MCF 10A (cell line): ENCODE data around the gene EPHB4. TPM values are rescaled to one million over a fixed set of nuclear protein-coding genes. Genes with fewer than 3 reads are reported as not detected.

ENCODE experiments used
- BruUV-seq: library from RNA; stranded (reverse); fragments of 400-500 nt; replicated peaks from 2 replicates; lab custom pipeline; 2021; lab: Mats Ljungman, UMichigan
- CTCF ChIA-PET: fragments of 300-600 bp; sonication (Branson Sonifier 250); formaldehyde crosslinking; extraction: SDS; loops from one replicate; lab custom pipeline; 2021; ENCODE audit warnings: antibody characterized with exemption, inconsistent platforms; lab: Yijun Ruan, JAX
- POLR2A ChIA-PET: fragments of 300-600, 350-650 bp; sonication (Branson Sonifier 250); formaldehyde crosslinking; extraction: SDS; loops from one replicate; lab custom pipeline; 2020; ENCODE audit warnings: antibody characterized with exemption, inconsistent platforms; lab: Yijun Ruan, JAX
- DNase-seq: peaks from one replicate; pipeline ENCODE4 v3.0.0-alpha.2; 2018; ENCODE audit not compliant: unreplicated experiment
- H3K27ac Mint-ChIP-seq: one replicate; pipeline ENCODE4 v1.8.0; 2022; ENCODE audit warnings: mild to moderate bottlenecking, low read depth, mixed read lengths; ENCODE audit not compliant: unreplicated experiment
- H3K27me3 Mint-ChIP-seq: one replicate; pipeline ENCODE4 v1.8.0; 2022; ENCODE audit warnings: mixed read lengths; ENCODE audit not compliant: insufficient read depth, unreplicated experiment
- H3K36me3 Mint-ChIP-seq: one replicate; pipeline ENCODE4 v1.8.0; 2022; ENCODE audit warnings: mild to moderate bottlenecking, moderate library complexity, mixed read lengths; ENCODE audit not compliant: insufficient read depth, unreplicated experiment
- H3K4me1 Mint-ChIP-seq: one replicate; pipeline ENCODE4 v1.8.0; 2022; ENCODE audit warnings: mixed read lengths; ENCODE audit not compliant: insufficient read depth, unreplicated experiment
- H3K4me3 Mint-ChIP-seq: one replicate; pipeline ENCODE4 v1.8.0; 2022; ENCODE audit warnings: mild to moderate bottlenecking, moderate library complexity, mixed read lengths; ENCODE audit not compliant: unreplicated experiment
- H3K9me3 Mint-ChIP-seq: one replicate; pipeline ENCODE4 v1.8.0; 2022; ENCODE audit warnings: mixed read lengths; ENCODE audit not compliant: unreplicated experiment
- CTCF ChIP-seq: fragments of 200-600 bp; IDR thresholded peaks from one replicate; pipeline ENCODE4 v1.8.0; 2022; ENCODE audit warnings: antibody characterized with exemption, mild to moderate bottlenecking; ENCODE audit not compliant: unreplicated experiment
- intact Hi-C: fragments of 100-400 bp; cut with micrococcal nuclease; formaldehyde crosslinking; loops from 2 replicates; pipeline ENCODE4 v1.14.1; 2022
- total RNA-seq: library from RNA; stranded (reverse); gene quantifications from 2 replicates; pipeline ENCODE4 v1.2.3, GENCODE V29; 2022

Gene EPHB4
- total RNA-seq, 1 experiment from 2014 or later = 48.8 TPM

DNA sequence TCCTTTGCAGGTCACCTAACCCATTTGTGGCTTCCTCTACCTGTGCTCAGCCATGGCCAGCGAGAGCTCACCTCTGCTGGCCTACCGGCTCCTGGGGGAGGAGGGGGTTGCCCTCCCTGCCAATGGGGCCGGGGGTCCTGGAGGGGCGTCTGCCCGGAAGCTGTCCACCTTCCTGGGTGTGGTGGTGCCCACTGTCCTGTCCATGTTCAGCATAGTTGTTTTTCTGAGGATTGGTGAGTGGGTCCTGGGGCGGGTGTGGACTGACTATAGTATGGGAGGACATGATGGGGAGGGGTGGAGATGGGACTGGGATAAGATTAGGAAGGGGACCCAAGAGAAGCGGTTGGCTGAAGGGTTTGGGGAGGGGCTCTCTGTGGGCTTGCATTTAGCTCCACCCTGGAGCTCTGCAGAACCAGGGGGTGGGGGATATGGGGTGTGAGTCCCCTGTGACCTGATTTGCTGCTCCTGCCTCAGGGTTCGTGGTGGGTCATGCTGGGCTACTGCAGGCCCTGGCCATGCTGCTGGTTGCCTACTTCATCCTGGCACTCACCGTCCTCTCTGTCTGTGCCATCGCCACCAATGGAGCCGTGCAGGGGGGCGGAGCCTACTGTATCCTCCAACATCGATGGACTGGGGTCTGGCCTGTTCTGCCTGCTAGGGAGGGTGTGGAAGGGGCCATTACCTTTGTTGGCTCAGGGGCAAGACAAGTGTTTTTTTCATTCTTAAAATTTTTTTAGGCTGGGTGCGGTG, 27.0 kb upstream of the EPHB4 start:
- ChIA-PET POLR2A (interaction anchor here (0.5 to 1.3 kb wide), 5 partner anchors 21 to 183 kb away, joined by 3 read pairs; partner anchors contain the start of gene UFSP1), CTCF (interaction anchor here (0.6 to 3.4 kb wide), 6 partner anchors 10 to 290 kb away, joined by 3 to 30 read pairs (median 4); partner anchors contain the start of gene POP7)
- Mint-ChIP-seq H3K4me1 (peaks cover 6% of the 10 kb centered on the region), H3K27me3 (no peaks in the 10 kb centered on the region), H3K4me3 (peak overlapping the region; percentile 90), H3K36me3 (peaks cover 17% of the 10 kb centered on the region), H3K9me3 (no peaks in the 10 kb centered on the region), H3K27ac (no peak overlapping the region)
- TF ChIP-seq CTCF = no peak
- DNase-seq = no peak
- intact Hi-C loops = no loop called here
- BruUV-seq = no TSS peak

GRCh38 chr7:100852048-100852872, 24.9 kb upstream of the EPHB4 start, which contains the start of gene SLC12A9:
TSS of gene SLC12A9 (plus strand) at chr7:100852713. CDS start at chr7:100854198, 1,485 bp downstream.
- ChIA-PET POLR2A (interaction anchor here (0.6 to 3.8 kb wide), 30 partner anchors 10 to 423 kb away, joined by 3 to 53 read pairs (median 5); partner anchors contain the start of genes EPHB4, EPO, FBXO24 and GIGYF1), CTCF (interaction anchor here (0.6 to 3.7 kb wide), 33 partner anchors 10 to 415 kb away, joined by 3 to 49 read pairs (median 4); partner anchors contain the start of genes EPHB4, EPO, POP7 and PPP1R35)
- Mint-ChIP-seq H3K4me3 (peak within 1 kb of the TSS; percentile 90), H3K27ac (peak within 1 kb of the TSS; percentile 22), H3K27me3 (no peaks in the 10 kb centered on the region), H3K36me3 (peaks cover 12% of the 10 kb centered on the region), H3K9me3 (no peaks in the 10 kb centered on the region), H3K4me1 (peaks cover 6% of the 10 kb centered on the region)
- BruUV-seq = TSS peak; percentile 53
- peak; percentile 90 for DNase-seq
- intact Hi-C loops = loop anchor here (1.0 kb wide), 4 partner anchors 25 to 147 kb away; partner anchors contain the start of genes EPHB4 and EPO
- peak; percentile 95 for TF ChIP-seq CTCF

DNA sequence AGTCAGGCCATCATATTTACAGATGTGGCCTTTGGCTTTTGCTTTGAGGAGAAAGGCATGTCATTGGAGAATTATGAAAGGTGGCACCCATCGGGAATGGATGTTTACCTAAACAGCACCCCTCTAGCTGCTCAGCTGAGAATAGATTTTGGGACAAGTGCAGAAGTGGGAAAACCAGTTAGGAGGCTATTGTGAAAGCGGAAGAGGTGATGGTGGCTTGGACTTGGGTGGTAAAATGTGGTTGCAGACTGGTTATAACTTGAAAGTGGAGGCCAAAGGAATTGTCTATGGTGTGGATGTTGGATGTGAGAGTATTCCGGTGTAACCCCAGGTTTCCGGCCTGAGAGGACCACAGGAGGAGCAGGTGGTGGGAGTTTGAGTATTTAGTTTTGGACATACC, 20.0 kb upstream of the EPHB4 start:
- no TSS peak for BruUV-seq
- CTCF ChIA-PET = interaction anchor here (0.6 to 1.8 kb wide), 2 partner anchors 142 to 1615 kb away, joined by 3 to 12 read pairs; partner anchors contain the start of gene POP7
- DNase-seq = no peak
- TF ChIP-seq CTCF = no peak
- POLR2A ChIA-PET = no interaction called here
- Mint-ChIP-seq H3K4me3 (no peak overlapping the region), H3K27me3 (no peaks in the 10 kb centered on the region), H3K4me1 (peaks cover 6% of the 10 kb centered on the region), H3K27ac (no peak overlapping the region), H3K36me3 (peaks cover 1% of the 10 kb centered on the region), H3K9me3 (no peaks in the 10 kb centered on the region)
- intact Hi-C loops = no loop called here
